ENCODE measurements around the gene CACYBP. TPM values are rescaled to one million over a fixed set of nuclear protein-coding genes. Genes with fewer than 3 reads are reported as not detected.

The CACYBP gene
- total RNA-seq, 2 experiments from 2014 or later, result 307 to 346 TPM

DNA sequence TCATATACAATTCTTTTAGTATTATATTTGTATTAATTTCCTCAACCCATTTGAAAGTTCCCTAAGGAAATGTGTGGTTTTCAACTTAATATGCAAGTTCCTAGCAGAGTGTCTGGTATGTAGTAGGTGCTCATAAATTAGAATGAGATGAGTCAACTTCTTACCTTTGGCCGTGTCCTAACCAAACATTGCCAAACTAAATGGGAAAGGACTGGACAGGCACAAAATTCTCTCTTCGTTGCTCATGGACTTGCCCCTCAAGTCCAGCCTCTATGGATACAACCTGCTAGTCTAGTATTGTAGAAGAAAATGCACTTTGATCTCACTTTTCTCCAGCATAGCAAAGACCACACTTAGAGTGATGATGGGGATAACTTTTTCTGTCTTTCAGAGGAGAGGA lies 35.0 kb downstream of the CACYBP start:
- ChIA-PET POLR2A (no interaction called here), CTCF (no interaction called here)
- TF ChIP-seq, protein P1, sequence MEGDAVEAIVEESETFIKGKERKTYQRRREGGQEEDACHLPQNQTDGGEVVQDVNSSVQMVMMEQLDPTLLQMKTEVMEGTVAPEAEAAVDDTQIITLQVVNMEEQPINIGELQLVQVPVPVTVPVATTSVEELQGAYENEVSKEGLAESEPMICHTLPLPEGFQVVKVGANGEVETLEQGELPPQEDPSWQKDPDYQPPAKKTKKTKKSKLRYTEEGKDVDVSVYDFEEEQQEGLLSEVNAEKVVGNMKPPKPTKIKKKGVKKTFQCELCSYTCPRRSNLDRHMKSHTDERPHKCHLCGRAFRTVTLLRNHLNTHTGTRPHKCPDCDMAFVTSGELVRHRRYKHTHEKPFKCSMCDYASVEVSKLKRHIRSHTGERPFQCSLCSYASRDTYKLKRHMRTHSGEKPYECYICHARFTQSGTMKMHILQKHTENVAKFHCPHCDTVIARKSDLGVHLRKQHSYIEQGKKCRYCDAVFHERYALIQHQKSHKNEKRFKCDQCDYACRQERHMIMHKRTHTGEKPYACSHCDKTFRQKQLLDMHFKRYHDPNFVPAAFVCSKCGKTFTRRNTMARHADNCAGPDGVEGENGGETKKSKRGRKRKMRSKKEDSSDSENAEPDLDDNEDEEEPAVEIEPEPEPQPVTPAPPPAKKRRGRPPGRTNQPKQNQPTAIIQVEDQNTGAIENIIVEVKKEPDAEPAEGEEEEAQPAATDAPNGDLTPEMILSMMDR (IDR thresholded peaks at IDR 0.05), result no peak
- Mint-ChIP-seq H3K4me1 (ENCODE audit: low read depth) (peaks cover 3% of the 10 kb centered on the region), H3K27ac (no peak overlapping the region), H3K36me3 (ENCODE audit: low read depth) (no peaks in the 10 kb centered on the region), H3K27me3 (no peaks in the 10 kb centered on the region), H3K4me3 (no peak overlapping the region), H3K9me3 (no peaks in the 10 kb centered on the region)
- no peak for DNase-seq
- intact Hi-C loops (cut with micrococcal nuclease), result no loop called here
- ATAC-seq, result no peak

DNA sequence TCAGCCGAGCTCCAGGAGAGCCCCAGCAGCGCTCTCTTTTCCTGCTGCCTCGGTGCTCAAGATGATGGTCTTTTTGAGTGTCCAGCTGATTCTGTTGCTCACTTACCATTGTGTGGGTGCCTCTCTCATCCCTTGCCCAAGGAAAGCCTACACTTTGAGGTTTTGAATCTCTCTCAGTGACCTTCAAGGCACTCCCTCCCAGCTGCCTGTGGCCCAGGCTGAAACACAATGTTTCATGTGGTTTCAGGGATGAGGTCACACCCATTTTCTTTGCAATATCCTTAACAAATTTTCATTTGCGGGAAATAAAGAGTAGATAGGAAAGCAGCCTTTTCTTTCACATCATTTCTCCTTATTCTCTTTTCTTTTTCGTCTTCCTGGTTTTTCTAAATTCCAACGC lies 36.1 kb downstream of the CACYBP start:
- no peak overlapping the region for H3K4me3 Mint-ChIP-seq
- CTCF ChIA-PET, result interaction anchor here (1.1 to 2.4 kb wide), 2 partner anchors 90 to 116 kb away, joined by 3 to 12 read pairs; no protein-coding TSS in a partner anchor
- no peaks in the 10 kb centered on the region for H3K36me3 Mint-ChIP-seq (ENCODE audit: low read depth)
- intact Hi-C loops (cut with micrococcal nuclease), result no loop called here
- H3K27me3 Mint-ChIP-seq, result no peaks in the 10 kb centered on the region
- ATAC-seq (no peak), DNase-seq (no peak)
- POLR2A ChIA-PET, result no interaction called here
- no peaks in the 10 kb centered on the region for H3K4me1 Mint-ChIP-seq (ENCODE audit: low read depth)
- no peak overlapping the region for H3K27ac Mint-ChIP-seq
- TF ChIP-seq, protein P1 (IDR thresholded peaks at IDR 0.05), result no peak
- no peaks in the 10 kb centered on the region for H3K9me3 Mint-ChIP-seq

DNA sequence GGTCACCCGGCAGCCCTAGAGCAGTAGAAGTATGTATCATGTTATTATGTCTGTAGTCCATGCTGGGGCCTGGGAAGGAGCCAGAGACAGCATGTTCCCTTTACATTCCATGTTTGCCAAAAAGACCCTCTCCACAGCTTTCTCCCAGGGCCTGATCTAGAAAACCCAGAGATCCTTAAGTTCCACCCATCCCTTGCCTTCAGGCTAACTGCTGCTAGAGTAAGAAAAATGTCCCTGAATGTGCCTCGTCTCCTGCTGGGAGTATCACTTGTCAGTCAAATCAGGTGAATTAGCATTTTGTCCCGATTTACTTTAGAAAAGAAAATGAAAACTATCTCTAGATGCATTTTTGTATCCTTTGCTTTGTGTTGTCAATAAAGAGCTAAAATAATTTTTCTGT lies 36.7 kb downstream of the CACYBP start:
- Mint-ChIP-seq H3K4me1 (ENCODE audit: low read depth) (no peaks in the 10 kb centered on the region), H3K4me3 (no peak overlapping the region), H3K36me3 (ENCODE audit: low read depth) (no peaks in the 10 kb centered on the region), H3K27me3 (no peaks in the 10 kb centered on the region), H3K9me3 (no peaks in the 10 kb centered on the region), H3K27ac (no peak overlapping the region)
- no peak for DNase-seq
- intact Hi-C loops (cut with micrococcal nuclease), result no loop called here
- POLR2A ChIA-PET, result no interaction called here
- TF ChIP-seq, protein P1 (IDR thresholded peaks at IDR 0.05), result no peak
- no peak for ATAC-seq
- CTCF ChIA-PET, result interaction anchor here (1.6 to 2.4 kb wide), 2 partner anchors 89 to 119 kb away, joined by 6 to 12 read pairs; no protein-coding TSS in a partner anchor

DNA sequence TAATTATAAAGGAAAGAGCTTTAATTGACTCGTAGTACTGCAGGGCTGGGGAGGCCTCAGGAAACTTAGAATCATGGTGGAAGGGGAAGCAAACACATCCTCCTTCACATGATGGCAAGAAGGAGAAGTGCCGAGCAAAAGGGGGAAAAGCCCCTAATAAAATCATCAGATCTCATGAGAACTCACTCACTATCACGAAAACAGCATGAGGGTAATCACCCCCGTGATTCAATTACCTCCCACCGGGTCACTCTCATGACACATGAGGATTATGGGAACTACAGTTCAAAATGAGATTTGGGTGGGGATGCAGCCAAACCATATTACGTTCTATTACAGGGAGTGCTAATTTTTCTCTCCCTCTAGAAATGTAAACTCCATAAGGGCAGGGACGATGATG lies 37.7 kb downstream of the CACYBP start:
- ChIA-PET CTCF (interaction anchor here (1.6 to 2.4 kb wide), 2 partner anchors 88 to 118 kb away, joined by 6 to 12 read pairs; no protein-coding TSS in a partner anchor), POLR2A (no interaction called here)
- H3K4me3 Mint-ChIP-seq, result no peak overlapping the region
- no peaks in the 10 kb centered on the region for H3K9me3 Mint-ChIP-seq
- no peak overlapping the region for H3K27ac Mint-ChIP-seq
- TF ChIP-seq, protein P1 (IDR thresholded peaks at IDR 0.05), result no peak
- no peak for ATAC-seq
- no peaks in the 10 kb centered on the region for H3K27me3 Mint-ChIP-seq
- no peaks in the 10 kb centered on the region for H3K36me3 Mint-ChIP-seq (ENCODE audit: low read depth)
- no peaks in the 10 kb centered on the region for H3K4me1 Mint-ChIP-seq (ENCODE audit: low read depth)
- no peak for DNase-seq
- intact Hi-C loops (cut with micrococcal nuclease), result no loop called here

DNA sequence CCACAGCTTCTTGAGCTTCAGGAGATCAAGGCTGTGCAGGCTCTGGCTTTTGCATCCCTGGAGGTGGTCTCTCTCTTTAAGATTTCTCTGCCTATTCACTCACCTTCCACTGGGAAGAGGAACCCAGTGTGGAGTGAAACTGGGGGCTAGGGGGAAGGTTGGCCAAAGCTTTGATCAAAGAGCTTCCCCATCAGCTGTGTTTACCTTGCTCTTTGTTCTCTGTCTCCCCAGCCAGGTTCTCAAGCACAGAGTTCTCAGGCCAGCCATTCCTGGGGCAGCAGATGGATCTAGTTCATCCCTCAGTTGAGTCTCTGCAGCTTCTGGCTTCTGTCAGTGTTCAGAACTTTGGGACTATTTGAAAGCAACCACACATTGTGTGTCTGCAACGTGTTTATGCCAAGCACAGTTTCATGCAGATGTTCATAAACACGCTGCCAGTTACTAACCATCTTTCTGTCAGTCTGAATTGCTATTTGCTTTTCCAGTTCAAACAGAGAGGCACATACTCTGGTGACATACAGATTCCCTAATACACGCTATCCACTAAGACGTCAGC lies 40.7 kb downstream of the CACYBP start:
- ATAC-seq (no peak), DNase-seq (no peak)
- Mint-ChIP-seq H3K27me3 (peaks cover 1% of the 10 kb centered on the region), H3K9me3 (no peaks in the 10 kb centered on the region), H3K4me1 (ENCODE audit: low read depth) (no peaks in the 10 kb centered on the region), H3K27ac (no peak overlapping the region), H3K4me3 (no peak overlapping the region), H3K36me3 (ENCODE audit: low read depth) (no peaks in the 10 kb centered on the region)
- TF ChIP-seq, protein P1 (IDR thresholded peaks at IDR 0.05), result no peak
- POLR2A ChIA-PET, result no interaction called here
- intact Hi-C loops (cut with micrococcal nuclease), result no loop called here
- CTCF ChIA-PET, result interaction anchor here (0.9 to 2.1 kb wide), 3 partner anchors 11 to 84 kb away, joined by 3 to 10 read pairs (median 7); no protein-coding TSS in a partner anchor
